Measurements from ENCODE around the gene NTRK3. TPM values are rescaled to one million over a fixed set of nuclear protein-coding genes. Genes with fewer than 3 reads are reported as not detected.

NTRK3 gene
- total RNA-seq, 6 experiments from 2014 or later = 0.35 to 0.75 (median 0.46) TPM

GRCh38 chr15:88255484-88256278 lies 858 bp downstream of the NTRK3 start:
- ATAC-seq (peak in 3 of 4 donors; percentile 28 to 67 (median 58)), DNase-seq (peak in 1 of 3 donors; percentile 37)
- Histone ChIP-seq H3K36me3 (no peaks in the 10 kb centered on the region), H3K9me3 (no peaks in the 10 kb centered on the region), H3K27me3 (peaks cover 0 to 17% of the 10 kb centered on the region in 2 donors), H3K4me3 (no peak overlapping the region), H3K27ac (no peak overlapping the region), H3K4me1 (peaks cover 0 to 9% (median 0%) of the 10 kb centered on the region in 4 donors)
- WGBS (ENCODE audit: insufficient coverage, low coverage, low lambda C conversion rate, missing lambda C conversion rate) = 3% methylated on average over 33 of the region's 58 CpGs
- intact Hi-C loops (cut with DNase I) = no loop called here
- TF ChIP-seq POLR2A (IDR thresholded peaks at IDR 0.05) = no peak
- TF ChIP-seq, protein P1, sequence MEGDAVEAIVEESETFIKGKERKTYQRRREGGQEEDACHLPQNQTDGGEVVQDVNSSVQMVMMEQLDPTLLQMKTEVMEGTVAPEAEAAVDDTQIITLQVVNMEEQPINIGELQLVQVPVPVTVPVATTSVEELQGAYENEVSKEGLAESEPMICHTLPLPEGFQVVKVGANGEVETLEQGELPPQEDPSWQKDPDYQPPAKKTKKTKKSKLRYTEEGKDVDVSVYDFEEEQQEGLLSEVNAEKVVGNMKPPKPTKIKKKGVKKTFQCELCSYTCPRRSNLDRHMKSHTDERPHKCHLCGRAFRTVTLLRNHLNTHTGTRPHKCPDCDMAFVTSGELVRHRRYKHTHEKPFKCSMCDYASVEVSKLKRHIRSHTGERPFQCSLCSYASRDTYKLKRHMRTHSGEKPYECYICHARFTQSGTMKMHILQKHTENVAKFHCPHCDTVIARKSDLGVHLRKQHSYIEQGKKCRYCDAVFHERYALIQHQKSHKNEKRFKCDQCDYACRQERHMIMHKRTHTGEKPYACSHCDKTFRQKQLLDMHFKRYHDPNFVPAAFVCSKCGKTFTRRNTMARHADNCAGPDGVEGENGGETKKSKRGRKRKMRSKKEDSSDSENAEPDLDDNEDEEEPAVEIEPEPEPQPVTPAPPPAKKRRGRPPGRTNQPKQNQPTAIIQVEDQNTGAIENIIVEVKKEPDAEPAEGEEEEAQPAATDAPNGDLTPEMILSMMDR (IDR thresholded peaks at IDR 0.05) = no peak

GRCh38 chr15:88255087-88255483 lies 1.5 kb downstream of the NTRK3 start:
- H3K27ac ChIP-seq = no peak overlapping the region
- H3K4me3 ChIP-seq = no peak overlapping the region
- H3K27me3 ChIP-seq = peaks cover 0 to 17% of the 10 kb centered on the region in 2 donors
- H3K4me1 ChIP-seq = peaks cover 0 to 9% (median 0%) of the 10 kb centered on the region in 4 donors
- H3K9me3 ChIP-seq = no peaks in the 10 kb centered on the region
- ATAC-seq = no peak
- intact Hi-C loops (cut with DNase I) = no loop called here
- DNase-seq = no peak
- 4% methylated on average over 17 of the region's 23 CpGs for WGBS (ENCODE audit: insufficient coverage, low coverage, low lambda C conversion rate, missing lambda C conversion rate)
- TF ChIP-seq POLR2A (IDR thresholded peaks at IDR 0.05) = no peak
- TF ChIP-seq, protein P1 (IDR thresholded peaks at IDR 0.05) = no peak
- no peaks in the 10 kb centered on the region for H3K36me3 ChIP-seq

- Histone ChIP-seq H3K36me3 (no peaks in the 10 kb centered on the region), H3K27ac (no peak overlapping the region), H3K4me1 (peaks cover 0 to 14% (median 0%) of the 10 kb centered on the region in 4 donors), H3K9me3 (no peaks in the 10 kb centered on the region), H3K4me3 (no peak overlapping the region), H3K27me3 (peaks cover 0 to 15% of the 10 kb centered on the region in 2 donors)
- no peak for DNase-seq
- intact Hi-C loops (cut with DNase I) = no loop called here
- no CpG with 5 or more reads among the region's 7 CpGs for WGBS (ENCODE audit: insufficient coverage, low coverage, low lambda C conversion rate, missing lambda C conversion rate)
- TF ChIP-seq, protein P1 (IDR thresholded peaks at IDR 0.05) = no peak
- no peak for TF ChIP-seq POLR2A (IDR thresholded peaks at IDR 0.05)
- no peak for ATAC-seq
These were observed 4.1 kb downstream of the NTRK3 start for GRCh38 chr15:88252441-88252840.

- no peak overlapping the region for H3K27ac ChIP-seq
- intact Hi-C loops (cut with DNase I) = no loop called here
- WGBS (ENCODE audit: insufficient coverage, low coverage, low lambda C conversion rate, missing lambda C conversion rate) = 13% methylated on average over 1 of the region's 1 CpG
- DNase-seq (no peak), ATAC-seq (no peak)
- H3K27me3 ChIP-seq = peaks cover 0 to 11% of the 10 kb centered on the region in 2 donors
- TF ChIP-seq, protein P1 (IDR thresholded peaks at IDR 0.05) = no peak
- TF ChIP-seq POLR2A (IDR thresholded peaks at IDR 0.05) = no peak
- H3K36me3 ChIP-seq = no peaks in the 10 kb centered on the region
- no peak overlapping the region for H3K4me3 ChIP-seq
- no peaks in the 10 kb centered on the region for H3K9me3 ChIP-seq
- peaks cover 0 to 17% (median 1%) of the 10 kb centered on the region in 4 donors for H3K4me1 ChIP-seq
These were observed 5.7 kb downstream of the NTRK3 start for GRCh38 chr15:88250826-88251225.
